ENCODE measurements around the gene SHMT2. TPM values are rescaled to one million over a fixed set of nuclear protein-coding genes. Genes with fewer than 3 reads are reported as not detected.

Gene SHMT2
- total and polyA plus RNA-seq, 9 of the 15 experiments (the other 6 are each of a cell fraction or from before 2014, with no cell fraction given): 46.1 to 319 (median 115) TPM

DNA sequence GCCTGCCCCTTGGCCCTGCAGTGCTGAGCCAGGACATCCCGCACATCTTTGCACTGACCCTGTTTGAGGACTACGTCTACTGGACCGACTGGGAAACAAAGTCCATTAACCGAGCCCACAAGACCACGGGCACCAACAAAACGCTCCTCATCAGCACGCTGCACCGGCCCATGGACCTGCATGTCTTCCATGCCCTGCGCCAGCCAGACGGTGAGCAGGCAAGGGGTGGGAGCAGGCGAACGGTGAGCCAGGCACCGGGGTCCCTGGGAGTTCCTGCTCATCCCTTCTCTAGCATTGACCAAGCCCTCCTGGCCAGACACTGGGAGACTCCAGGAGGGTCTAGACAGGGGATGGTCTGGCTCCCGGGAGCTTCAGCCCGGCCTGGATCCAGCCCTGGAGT, 30.3 kb upstream of the SHMT2 start:
- Histone ChIP-seq H3K9ac (ENCODE audit: insufficient read depth in 1 of 2, low read depth in 2 of 2, low read length in 2 of 2) (no peak overlapping the region; a peak in 1 of 4 replicates), H3K79me2 (ENCODE audit: control insufficient read depth, insufficient read depth, low read length) (no peaks in the 10 kb centered on the region), H3K27ac (ENCODE audit: extremely low read depth, low read depth, low read length) (no peak overlapping the region), H3K4me3 (no peak overlapping the region), H3K36me3 (ENCODE audit: control insufficient read depth, insufficient read depth, low read length) (no peaks in the 10 kb centered on the region), H3K4me2 (ENCODE audit: insufficient read depth, low read length) (no peak overlapping the region), H3K27me3 (ENCODE audit: control insufficient read depth in 2 of 2, insufficient read depth in 2 of 2, low read length in 2 of 2) (peaks cover 74 to 96% of the 10 kb centered on the region in 2 experiments; a peak in 4 of 5 replicates), H3K9me1 (ENCODE audit: control insufficient read depth, insufficient read depth, low read length) (no peaks in the 10 kb centered on the region), H3K9me3 (replicated peaks; ENCODE audit: control insufficient read depth, insufficient read depth, low read depth, low read length) (no peaks in the 10 kb centered on the region), H3K4me1 (replicated peaks in 1 of 2; ENCODE audit: control insufficient read depth in 2 of 2, insufficient read depth in 2 of 2, low read length in 2 of 2) (peaks cover 0 to 49% of the 10 kb centered on the region in 2 experiments; a peak in 2 of 5 replicates), H2AFZ (ENCODE audit: low read depth, low read length) (no peak overlapping the region), H4K20me1 (replicated peaks; ENCODE audit: control insufficient read depth, insufficient read depth, low read length) (peaks cover 38% of the 10 kb centered on the region)
- POLR2A ChIA-PET: interaction anchor here (0.8 kb wide), 1 partner anchor 12 kb away, joined by 4 read pairs; no protein-coding TSS in a partner anchor
- intact Hi-C loops (cut with micrococcal nuclease): loop anchor here (5.0 kb wide), 1 partner anchor 43 kb away; no protein-coding TSS in a partner anchor
- BruUV-seq (replicated peaks): no TSS peak
- ATAC-seq (no peak), FAIRE-seq (no peak), DNase-seq (ENCODE audit: extremely low read depth in 1 of 4, low spot score in 3 of 4) (no peak)
- CTCF ChIA-PET (ENCODE audit: low intra/inter-chr PET ratio): no interaction called here
- in situ Hi-C loops (cut with MboI): no loop called here
- TF ChIP-seq ATF7 (IDR thresholded peaks at IDR 0.05): no peak
- no peak for TF ChIP-seq ZNF830 (CRISPR knock-in tag; IDR thresholded peaks at IDR 0.05)
- no peak for TF ChIP-seq ETV6 (IDR thresholded peaks at IDR 0.05; ENCODE audit: borderline replicate concordance in 1 of 2, low read depth in 2 of 2, low read length in 1 of 2)
- no peak for TF ChIP-seq ETV6 (CRISPR knock-in tag; IDR thresholded peaks at IDR 0.05; ENCODE audit: borderline replicate concordance)
- TF ChIP-seq ZNF347 (CRISPR knock-in tag; IDR thresholded peaks at IDR 0.05; ENCODE audit: low read depth): no peak
- TF ChIP-seq, protein P1, sequence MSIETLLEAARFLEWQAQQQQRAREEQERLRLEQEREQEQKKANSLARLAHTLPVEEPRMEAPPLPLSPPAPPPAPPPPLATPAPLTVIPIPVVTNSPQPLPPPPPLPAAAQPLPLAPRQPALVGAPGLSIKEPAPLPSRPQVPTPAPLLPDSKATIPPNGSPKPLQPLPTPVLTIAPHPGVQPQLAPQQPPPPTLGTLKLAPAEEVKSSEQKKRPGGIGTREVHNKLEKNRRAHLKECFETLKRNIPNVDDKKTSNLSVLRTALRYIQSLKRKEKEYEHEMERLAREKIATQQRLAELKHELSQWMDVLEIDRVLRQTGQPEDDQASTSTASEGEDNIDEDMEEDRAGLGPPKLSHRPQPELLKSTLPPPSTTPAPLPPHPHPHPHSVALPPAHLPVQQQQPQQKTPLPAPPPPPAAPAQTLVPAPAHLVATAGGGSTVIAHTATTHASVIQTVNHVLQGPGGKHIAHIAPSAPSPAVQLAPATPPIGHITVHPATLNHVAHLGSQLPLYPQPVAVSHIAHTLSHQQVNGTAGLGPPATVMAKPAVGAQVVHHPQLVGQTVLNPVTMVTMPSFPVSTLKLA (conservative IDR thresholded peaks at IDR 0.05): no peak
- TF ChIP-seq RNF2 (IDR thresholded peaks at IDR 0.05): no peak
- TF ChIP-seq ELF4 (CRISPR knock-in tag; IDR thresholded peaks at IDR 0.05): no peak
- TF ChIP-seq, protein P2, sequence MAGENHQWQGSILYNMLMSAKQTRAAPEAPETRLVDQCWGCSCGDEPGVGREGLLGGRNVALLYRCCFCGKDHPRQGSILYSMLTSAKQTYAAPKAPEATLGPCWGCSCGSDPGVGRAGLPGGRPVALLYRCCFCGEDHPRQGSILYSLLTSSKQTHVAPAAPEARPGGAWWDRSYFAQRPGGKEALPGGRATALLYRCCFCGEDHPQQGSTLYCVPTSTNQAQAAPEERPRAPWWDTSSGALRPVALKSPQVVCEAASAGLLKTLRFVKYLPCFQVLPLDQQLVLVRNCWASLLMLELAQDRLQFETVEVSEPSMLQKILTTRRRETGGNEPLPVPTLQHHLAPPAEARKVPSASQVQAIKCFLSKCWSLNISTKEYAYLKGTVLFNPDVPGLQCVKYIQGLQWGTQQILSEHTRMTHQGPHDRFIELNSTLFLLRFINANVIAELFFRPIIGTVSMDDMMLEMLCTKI (IDR thresholded peaks at IDR 0.05; ENCODE audit: partially characterized antibody): no peak
- TF ChIP-seq ZNF3 (CRISPR knock-in tag; IDR thresholded peaks at IDR 0.05): no peak
- WGBS (ENCODE audit: insufficient coverage, low coverage, missing lambda C conversion rate): 6% methylated on average over 15 of the region's 15 CpGs

Measured in K562 (cell line).